ENCODE results near the gene ALPP.
"Not testable (repeated sequence)": the region's sequence is repeated elsewhere in the genome, so short reads cannot be mapped to it uniquely, and the experiment has no call there.

- not testable (repeated sequence) for TF ChIP-seq CTCF (IDR thresholded peaks at IDR 0.05; ENCODE audit: insufficient read depth, low read length, poor library complexity, severe bottlenecking); EZH2phosphoT487 (conservative IDR thresholded peaks at IDR 0.05; ENCODE audit: low read length)
Observed at GRCh38 chr2:232331061-232331460, 47.5 kb upstream of the ALPP start.

Measured in SU-DHL-6 (cell line).